Sigmoid colon (tissue), 4 donors: Measurements from ENCODE around the gene NIPA2.

ENCODE experiments used
- POLR2AphosphoS5 ChIP-seq, 4 donors: sonication (generic); formaldehyde crosslinking; IDR thresholded peaks; one replicate each; pipeline ENCODE4 v1.6.1; 2017; ENCODE audit warnings: antibody characterized with exemption in 4 of 4
- TF ChIP-seq, protein P1 (sequence below), 4 experiments: fragments of 450-650 bp in 3 of 4; fragments of 200-600 bp in 1 of 4; IDR thresholded peaks; one replicate each; pipeline ENCODE4 v1.5.1; 2016 to 2019; ENCODE audit warnings: antibody characterized with exemption in 4 of 4, mild to moderate bottlenecking in 3 of 4, moderate library complexity in 2 of 4

DNA sequence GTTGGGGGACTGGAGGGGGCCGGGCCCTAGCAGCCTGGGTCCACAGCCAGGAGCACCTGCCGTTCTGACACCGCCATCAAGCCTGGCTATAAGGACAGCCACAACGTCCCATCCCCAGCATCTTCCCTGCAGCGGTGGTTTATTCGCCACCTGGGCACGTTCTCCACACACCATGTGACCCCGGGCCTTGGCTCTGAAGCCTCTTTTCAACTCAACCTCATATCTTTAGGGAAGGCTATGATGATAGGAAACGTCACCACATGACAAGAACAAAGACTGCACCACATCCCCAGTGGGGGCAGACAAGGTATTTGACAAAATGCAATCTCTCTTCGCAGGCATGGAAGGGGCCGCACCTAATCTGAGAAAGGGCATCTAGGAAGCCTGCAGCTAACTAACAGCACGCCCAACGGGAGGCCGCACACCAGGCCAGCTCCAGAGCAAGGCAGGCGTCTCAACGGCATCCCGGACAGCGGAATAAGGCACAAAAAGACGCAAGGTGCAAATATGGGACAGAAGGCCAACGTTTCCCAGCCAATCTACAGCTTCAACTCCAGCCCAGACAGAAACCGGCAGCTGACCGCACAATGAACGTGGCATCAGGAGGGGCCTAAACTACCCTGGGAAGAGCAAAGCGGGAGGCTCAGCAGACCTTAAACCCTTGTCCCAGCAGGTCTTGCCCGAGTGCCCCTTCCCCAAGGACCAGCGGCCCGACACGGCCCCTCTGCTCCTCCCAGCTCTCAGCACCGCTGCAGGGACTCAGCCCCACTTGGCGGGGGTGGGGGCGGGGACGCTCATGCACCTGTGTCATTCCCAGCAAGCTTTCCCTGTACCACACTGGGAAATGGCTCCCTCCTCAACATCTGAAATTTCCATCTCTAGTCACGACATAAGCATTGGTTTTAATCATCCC lies 41.9 kb downstream of the NIPA2 start:
- TF ChIP-seq, protein P1, sequence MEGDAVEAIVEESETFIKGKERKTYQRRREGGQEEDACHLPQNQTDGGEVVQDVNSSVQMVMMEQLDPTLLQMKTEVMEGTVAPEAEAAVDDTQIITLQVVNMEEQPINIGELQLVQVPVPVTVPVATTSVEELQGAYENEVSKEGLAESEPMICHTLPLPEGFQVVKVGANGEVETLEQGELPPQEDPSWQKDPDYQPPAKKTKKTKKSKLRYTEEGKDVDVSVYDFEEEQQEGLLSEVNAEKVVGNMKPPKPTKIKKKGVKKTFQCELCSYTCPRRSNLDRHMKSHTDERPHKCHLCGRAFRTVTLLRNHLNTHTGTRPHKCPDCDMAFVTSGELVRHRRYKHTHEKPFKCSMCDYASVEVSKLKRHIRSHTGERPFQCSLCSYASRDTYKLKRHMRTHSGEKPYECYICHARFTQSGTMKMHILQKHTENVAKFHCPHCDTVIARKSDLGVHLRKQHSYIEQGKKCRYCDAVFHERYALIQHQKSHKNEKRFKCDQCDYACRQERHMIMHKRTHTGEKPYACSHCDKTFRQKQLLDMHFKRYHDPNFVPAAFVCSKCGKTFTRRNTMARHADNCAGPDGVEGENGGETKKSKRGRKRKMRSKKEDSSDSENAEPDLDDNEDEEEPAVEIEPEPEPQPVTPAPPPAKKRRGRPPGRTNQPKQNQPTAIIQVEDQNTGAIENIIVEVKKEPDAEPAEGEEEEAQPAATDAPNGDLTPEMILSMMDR (IDR thresholded peaks at IDR 0.05), result no peak
- no peak for TF ChIP-seq POLR2AphosphoS5 (IDR thresholded peaks at IDR 0.05)
